Ovary (tissue), 9 donors: Measurements from ENCODE around the gene RNU4-1. TPM values are rescaled to one million over a fixed set of nuclear protein-coding genes. Genes with fewer than 3 reads are reported as not detected.
"Not testable (repeated sequence)": the region's sequence is repeated elsewhere in the genome, so short reads cannot be mapped to it uniquely, and the experiment has no call there.

ENCODE experiments used
- DNase-seq, 5 donors: peaks; one replicate each; pipeline ENCODE4 v3.0.0-alpha.2; 2019 to 2020
- H3K27ac ChIP-seq, 2 donors: fragments of 200-600 bp; one replicate each; pipeline versions ENCODE4 v1.5.1 to v1.8.0; 2019 to 2022
- H3K27me3 ChIP-seq: fragments of 200-600 bp; one replicate; pipeline ENCODE4 v1.8.0; 2022
- H3K36me3 ChIP-seq: fragments of 200-600 bp; sonication (generic); one replicate; pipeline ENCODE4 v1.5.1; 2019
- H3K4me1 ChIP-seq: one replicate; pipeline ENCODE4 v1.8.1; 2013; ENCODE audit warnings: mild to moderate bottlenecking, moderate library complexity; ENCODE audit not compliant: insufficient read depth
- H3K4me3 ChIP-seq: fragments of 200-600 bp; sonication (generic); one replicate; pipeline ENCODE4 v1.5.1; 2017
- H3K9me3 ChIP-seq, 2 donors: fragments of 200-600 bp in 1 of 2; sonication (generic) in 1 of 2; one replicate each; pipeline versions ENCODE4 v1.5.1 to v1.8.1; 2013 to 2019; ENCODE audit warnings: mild to moderate bottlenecking in 1 of 2, moderate library complexity in 1 of 2
- CTCF ChIP-seq, 3 donors: fragments of 450-650 bp in 2 of 3; fragments of 200-600 bp in 1 of 3; IDR thresholded peaks; one replicate each; pipeline versions ENCODE4 v1.5.1 to v1.8.0; 2016 to 2022; ENCODE audit warnings: antibody characterized with exemption in 3 of 3, mild to moderate bottlenecking in 1 of 3
- EP300 ChIP-seq: sonication (generic); formaldehyde crosslinking; IDR thresholded peaks from one replicate; pipeline ENCODE4 v1.6.1; 2017; ENCODE audit warnings: antibody characterized with exemption
- POLR2A ChIP-seq: fragments of 450-650 bp; IDR thresholded peaks from one replicate; pipeline ENCODE4 v1.6.1; 2017; ENCODE audit warnings: antibody characterized with exemption, mild to moderate bottlenecking, moderate library complexity
- WGBS, 3 donors: extraction: QIAGEN DNeasy Blood & Tissue Kit in 1 of 3; methylation state at CpG; one replicate each; pipeline versions ENCODE4 v1.1.5 to v1.1.7; 2013 to 2017; 5-methylcytosine and 5-hydroxymethylcytosine counted together
- intact Hi-C, 4 donors: fragments of 100-400 bp; cut with DNase I; formaldehyde crosslinking; loops; one replicate each; pipeline versions ENCODE4 v1.11.0 to v1.15.1; 2022 to 2023
- polyA plus RNA-seq, 2 donors: library from polyadenylated mRNA; stranded (reverse); fragments of 200-250 nt in 1 of 2; fragments of 350-450 nt in 1 of 2; fragmentation: Illumina TruSeq in 1 of 2; extraction: RNeasy Lipid Tissue Mini Kit (QIAGEN cat#74804) in 1 of 2; gene quantifications; one replicate each; pipeline ENCODE4 v1.2.3, GENCODE V29; 2013 to 2014
- total RNA-seq, 7 donors: library from RNA; depleted of rRNA in 2 of 7; stranded (reverse); fragments of >200 nt in 2 of 7; fragmentation: NEBNext Ultra II Directional in 3 of 7; extraction: Animal tissue kit (Norgen Biotek cat#: 25700) in 3 of 7; gene quantifications; one replicate each; pipeline versions ENCODE4 v1.1.0 to v1.2.4, GENCODE V29; 2016 to 2023
- donor health status: DM: no; HTN: no; CAD: no; lungs with moderate emphysema.
- donor health status: DM: no; HTN: no; CAD: no.
- donor health status: Bipolar disorder and iron deficiency.
- donor health status: DM: yes; HTN: yes; CAD: no.
- donor health status: DM: no; HTN: no; CAD: no.
- donor health status: DM: yes; HTN: yes; CAD: no.

RNU4-1 gene
- total and polyA plus RNA-seq, 9 donors: under 0.01 to 4,499 (median 2,193) TPM; not detected in 2

- H3K9me3 ChIP-seq, H3K4me1 ChIP-seq, H3K27ac ChIP-seq, H3K4me3 ChIP-seq, intact Hi-C loops, H3K36me3 ChIP-seq, H3K27me3 ChIP-seq: not testable (repeated sequence)
- DNase-seq: peak in 4 of 5 donors; percentile 51 to 56 (median 54)
- WGBS, 3 donors: 15 to 19% (median 17%) methylated on average over 12 of the region's 12 CpGs
- peak in 1 of 3 donors; percentile 9 for TF ChIP-seq CTCF (IDR thresholded peaks at IDR 0.05)
Observed at GRCh38 chr12:120335447-120335846, 42.4 kb upstream of the RNU4-1 start.

- DNase-seq: no peak
- H3K9me3 ChIP-seq: no peaks in the 10 kb centered on the region
- no peak overlapping the region for H3K27ac ChIP-seq
- no peaks in the 10 kb centered on the region for H3K27me3 ChIP-seq
- no peak overlapping the region for H3K4me3 ChIP-seq
- H3K4me1 ChIP-seq: peaks cover 5% of the 10 kb centered on the region
- intact Hi-C loops: no loop called here
- 86 to 88% (median 86%) methylated on average over 7 of the region's 7 CpGs for WGBS, 3 donors
- TF ChIP-seq CTCF (IDR thresholded peaks at IDR 0.05): no peak
- no peak for TF ChIP-seq EP300
- no peak for TF ChIP-seq POLR2A
- H3K36me3 ChIP-seq: no peaks in the 10 kb centered on the region
Observed at GRCh38 chr12:120332523-120332922, 39.5 kb upstream of the RNU4-1 start.

GRCh38 chr12:120332041-120332440 lies 39.0 kb upstream of the RNU4-1 start:
- H3K9me3 ChIP-seq: no peaks in the 10 kb centered on the region
- peaks cover 8% of the 10 kb centered on the region for H3K4me1 ChIP-seq
- no peak for DNase-seq
- H3K27ac ChIP-seq: no peak overlapping the region
- WGBS, 3 donors: 83 to 87% (median 85%) methylated on average over 5 of the region's 5 CpGs
- no peaks in the 10 kb centered on the region for H3K27me3 ChIP-seq
- intact Hi-C loops: no loop called here
- no peak overlapping the region for H3K4me3 ChIP-seq
- H3K36me3 ChIP-seq: no peaks in the 10 kb centered on the region
- no peak for TF ChIP-seq EP300
- TF ChIP-seq POLR2A: no peak
- no peak for TF ChIP-seq CTCF (IDR thresholded peaks at IDR 0.05)

- H3K27ac ChIP-seq: no peak overlapping the region
- no peak for DNase-seq
- H3K36me3 ChIP-seq: no peaks in the 10 kb centered on the region
- no peaks in the 10 kb centered on the region for H3K27me3 ChIP-seq
- H3K4me1 ChIP-seq: peaks cover 8% of the 10 kb centered on the region
- H3K9me3 ChIP-seq: no peaks in the 10 kb centered on the region
- intact Hi-C loops: no loop called here
- TF ChIP-seq EP300 (no peak), CTCF (IDR thresholded peaks at IDR 0.05) (no peak), POLR2A (no peak)
- no peak overlapping the region for H3K4me3 ChIP-seq
- 61 to 79% (median 73%) methylated on average over 3 of the region's 3 CpGs for WGBS, 3 donors
Observed at GRCh38 chr12:120331390-120331789, 38.4 kb upstream of the RNU4-1 start.
